Measurements from ENCODE around the gene MACROD1. TPM values are rescaled to one million over a fixed set of nuclear protein-coding genes. Genes with fewer than 3 reads are reported as not detected.

Gene MACROD1
- total and polyA plus RNA-seq, 2 of the 13 experiments (the other 11 are each of a cell fraction or from before 2014, with no cell fraction given) = 23.1 to 34.5 TPM

GRCh38 chr11:64084951-64085710 is 80.8 kb downstream of the MACROD1 start (continued):
- TF ChIP-seq ZNF142 (CRISPR knock-in tag; IDR thresholded peaks at IDR 0.05) (peak; percentile 73; the same call in 1 of the 2 replicates), SIN3B (IDR thresholded peaks at IDR 0.05; ENCODE audit: low read length) (no peak), DZIP1 (CRISPR knock-in tag; IDR thresholded peaks at IDR 0.05) (no peak), KAT8 (CRISPR knock-in tag; IDR thresholded peaks at IDR 0.05) (no peak), ZFY (CRISPR knock-in tag; IDR thresholded peaks at IDR 0.05) (peak; percentile 75; the same call in 1 of the 2 replicates), EEA1 (CRISPR knock-in tag; IDR thresholded peaks at IDR 0.05; ENCODE audit: borderline replicate concordance) (0 out of 2 replicates have a peak, but pooled peaks have one; percentile 56), MYC (CRISPR knock-in tag; IDR thresholded peaks at IDR 0.05; ENCODE audit: borderline replicate concordance) (peak; percentile 72; the same call in 1 of the 2 replicates), ZNF800 (CRISPR knock-in tag; IDR thresholded peaks at IDR 0.05) (no peak), NFYC (CRISPR knock-in tag; IDR thresholded peaks at IDR 0.05) (no peak), ZNF468 (CRISPR knock-in tag; IDR thresholded peaks at IDR 0.05) (no peak), RBM39 (IDR thresholded peaks at IDR 0.05; ENCODE audit: low read depth, low read length, poor library complexity, severe bottlenecking) (no peak), GATA4 (IDR thresholded peaks at IDR 0.05; ENCODE audit: borderline replicate concordance, low read depth) (no peak), TBL1XR1 (IDR thresholded peaks at IDR 0.05; ENCODE audit: borderline replicate concordance, low read length, partially characterized antibody) (no peak), ZBTB7A (CRISPR knock-in tag; IDR thresholded peaks at IDR 0.05) (no peak), ZNF205 (CRISPR knock-in tag; IDR thresholded peaks at IDR 0.05) (no peak), CBX1 (IDR thresholded peaks at IDR 0.05; ENCODE audit: low read depth) (no peak), CTCF (CRISPR knock-in tag; IDR thresholded peaks at IDR 0.05) (peak; percentile 25)

All from HepG2 (cell line).